GM21515 (cell line): ENCODE data around the gene ZFAND4.
"Not testable (repeated sequence)": the region's sequence is repeated elsewhere in the genome, so short reads cannot be mapped to it uniquely, and the experiment has no call there.

Source experiments
- ATAC-seq: cut with Tn5 transposase; IDR thresholded peaks from one replicate; pipeline ENCODE4 v1.9.1; 2021; ENCODE audit not compliant: unreplicated experiment

ZFAND4 gene

GRCh38 chr10:45644527-45644926, 28.0 kb downstream of the ZFAND4 start:
- ATAC-seq: no peak

- ATAC-seq: no peak
These were observed 31.6 kb downstream of the ZFAND4 start for GRCh38 chr10:45640941-45641340.

- ATAC-seq: no peak
These were observed 32.5 kb downstream of the ZFAND4 start for GRCh38 chr10:45640049-45640448.

GRCh38 chr10:45627412-45628048, 45.0 kb downstream of the ZFAND4 start:
- no peak for ATAC-seq

- ATAC-seq: no peak
These were observed 46.7 kb downstream of the ZFAND4 start for GRCh38 chr10:45625879-45626278.

GRCh38 chr10:45624724-45625123, 47.8 kb downstream of the ZFAND4 start:
- no peak for ATAC-seq

GRCh38 chr10:45614869-45615268, 57.7 kb downstream of the ZFAND4 start:
- ATAC-seq: no peak

- no peak for ATAC-seq
These were observed 59.8 kb downstream of the ZFAND4 start for GRCh38 chr10:45612741-45613140.

- no peak for ATAC-seq
These were observed 64.5 kb downstream of the ZFAND4 start for GRCh38 chr10:45608052-45608451.

- no peak for ATAC-seq
These were observed 65.3 kb downstream of the ZFAND4 start for GRCh38 chr10:45607276-45607675.

- ATAC-seq: no peak
These were observed 69.7 kb downstream of the ZFAND4 start for GRCh38 chr10:45602836-45603235.

- no peak for ATAC-seq
These were observed 70.4 kb downstream of the ZFAND4 start for GRCh38 chr10:45602082-45602730.

- ATAC-seq: not testable (repeated sequence)
These were observed 71.2 kb downstream of the ZFAND4 start for GRCh38 chr10:45601254-45601930.

- ATAC-seq: not testable (repeated sequence)
These were observed 72.0 kb downstream of the ZFAND4 start for GRCh38 chr10:45600337-45601253.

- no peak for ATAC-seq
These were observed 72.9 kb downstream of the ZFAND4 start for GRCh38 chr10:45599646-45600045.

GRCh38 chr10:45599021-45599603, 73.5 kb downstream of the ZFAND4 start:
- ATAC-seq: no peak

- no peak for ATAC-seq
These were observed 76.0 kb downstream of the ZFAND4 start for GRCh38 chr10:45596526-45596925.

- ATAC-seq: peak; percentile 96
These were observed 78.1 kb downstream of the ZFAND4 start for GRCh38 chr10:45594276-45595157.

- ATAC-seq: no peak
These were observed 78.7 kb downstream of the ZFAND4 start for GRCh38 chr10:45593938-45594275.

- no peak for ATAC-seq
These were observed 79.6 kb downstream of the ZFAND4 start for GRCh38 chr10:45592926-45593325.
